Astrocyte (in vitro differentiated cells and primary cell): ENCODE results near the gene C2CD2. TPM values are rescaled to one million over a fixed set of nuclear protein-coding genes. Genes with fewer than 3 reads are reported as not detected.
A peak's percentile ranks its signal among the peaks of the same experiment; 100 is the strongest.

Experiments
- DNase-seq: peaks from one replicate; pipeline ENCODE4 v3.0.0-alpha.2; 2010; ENCODE audit warnings: low read depth
- FAIRE-seq: peaks from 2 replicates; lab custom pipeline; 2011; peaks lifted over from hg19 to GRCh38; lab: Jason Lieb, UNC
- H2AFZ ChIP-seq: 2 replicates; pipeline ENCODE4 v1.6.0; 2012; ENCODE audit warnings: low read depth, low read length, inconsistent platforms
- H3K27ac ChIP-seq: 2 replicates; pipeline ENCODE4 v1.5.1; 2011; ENCODE audit warnings: low read depth, low read length, inconsistent platforms
- H3K27me3 ChIP-seq: 2 replicates; pipeline ENCODE4 v1.6.0; 2011; ENCODE audit warnings: low read length, inconsistent platforms; ENCODE audit not compliant: insufficient read depth
- H3K36me3 ChIP-seq: 2 replicates; pipeline ENCODE4 v1.5.1; 2011; ENCODE audit warnings: low read length, inconsistent platforms; ENCODE audit not compliant: insufficient read depth
- H3K4me1 ChIP-seq: 2 replicates; pipeline ENCODE4 v1.5.1; 2011; ENCODE audit warnings: low read length, inconsistent platforms; ENCODE audit not compliant: insufficient read depth
- H3K4me2 ChIP-seq: 2 replicates; pipeline ENCODE4 v1.6.0; 2012; ENCODE audit warnings: low read length, inconsistent platforms
- H3K4me3 ChIP-seq: 2 replicates; pipeline ENCODE4 v1.5.1; 2011; ENCODE audit warnings: low read depth, mild to moderate bottlenecking, low read length, inconsistent platforms; ENCODE audit not compliant: insufficient read depth
- H3K79me2 ChIP-seq: 2 replicates; pipeline ENCODE4 v1.6.0; 2012; ENCODE audit warnings: mild to moderate bottlenecking, low read length, inconsistent platforms; ENCODE audit not compliant: insufficient read depth
- H3K9ac ChIP-seq: 2 replicates; pipeline ENCODE4 v1.6.0; 2012; ENCODE audit warnings: mild to moderate bottlenecking, low read length, inconsistent platforms
- H3K9me3 ChIP-seq: 2 replicates; pipeline ENCODE4 v1.5.1; 2012; ENCODE audit warnings: low read depth, mild to moderate bottlenecking, low read length, inconsistent platforms; ENCODE audit not compliant: insufficient read depth
- H4K20me1 ChIP-seq: 2 replicates; pipeline ENCODE4 v1.6.0; 2012; ENCODE audit warnings: low read length, inconsistent platforms; ENCODE audit not compliant: insufficient read depth
- H3K27ac Mint-ChIP-seq: one replicate; pipeline ENCODE4 v1.8.0; 2021; ENCODE audit warnings: mild to moderate bottlenecking, mixed read lengths; ENCODE audit not compliant: unreplicated experiment
- H3K27me3 Mint-ChIP-seq: one replicate; pipeline ENCODE4 v1.8.0; 2021; ENCODE audit warnings: low read depth, mixed read lengths; ENCODE audit not compliant: unreplicated experiment
- H3K36me3 Mint-ChIP-seq: one replicate; pipeline ENCODE4 v1.8.0; 2021; ENCODE audit warnings: low read depth, mixed read lengths; ENCODE audit not compliant: unreplicated experiment
- H3K4me1 Mint-ChIP-seq: one replicate; pipeline ENCODE4 v1.8.0; 2021; ENCODE audit warnings: low read depth, mixed read lengths; ENCODE audit not compliant: unreplicated experiment
- H3K4me3 Mint-ChIP-seq: one replicate; pipeline ENCODE4 v1.8.0; 2021; ENCODE audit warnings: mild to moderate bottlenecking, moderate library complexity, mixed read lengths; ENCODE audit not compliant: unreplicated experiment
- H3K9me3 Mint-ChIP-seq: one replicate; pipeline ENCODE4 v1.8.0; 2021; ENCODE audit warnings: mild to moderate bottlenecking, mixed read lengths; ENCODE audit not compliant: unreplicated experiment
- CTCF ChIP-seq: IDR thresholded peaks from 2 replicates; pipeline ENCODE4 v1.5.1; 2011; ENCODE audit warnings: low read depth, mild to moderate bottlenecking, inconsistent platforms, low read length, moderate library complexity; ENCODE audit not compliant: insufficient read depth
- EZH2 ChIP-seq: IDR thresholded peaks from 2 replicates; pipeline ENCODE4 v1.6.1; 2012; ENCODE audit warnings: mild to moderate bottlenecking, low read length, inconsistent platforms; ENCODE audit not compliant: insufficient read depth
- total RNA-seq: library from RNA; stranded (reverse); gene quantifications from 2 replicates; pipeline ENCODE4 v1.2.1, GENCODE V29; 2021

The C2CD2 gene
- total RNA-seq, 1 donor from 2014 or later = 8.3 TPM

DNA sequence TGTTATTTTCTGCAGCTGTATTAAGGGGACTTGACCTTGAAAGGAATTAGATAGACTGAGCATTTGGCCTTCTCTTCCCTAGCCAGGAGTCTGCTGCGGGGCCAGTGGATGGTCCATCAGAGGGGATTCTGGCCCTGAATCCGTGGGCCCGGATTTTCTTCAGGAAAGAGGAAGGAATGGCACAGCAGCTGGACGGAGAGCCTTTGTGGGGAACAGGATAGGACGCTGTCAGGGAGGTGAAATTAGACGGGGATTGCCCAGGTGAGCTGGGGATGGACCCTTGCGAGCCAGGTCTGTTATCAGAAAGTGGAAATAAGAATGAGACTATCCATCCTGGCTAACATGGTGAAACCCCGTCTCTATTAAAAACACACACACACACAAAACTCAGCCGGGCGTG is 1.7 kb upstream of the C2CD2 start:
- no peak overlapping the region for H3K27ac ChIP-seq
- peaks cover 41% of the 10 kb centered on the region for H3K4me1 ChIP-seq
- FAIRE-seq (no peak), DNase-seq (no peak)
- H3K36me3 ChIP-seq = no peaks in the 10 kb centered on the region
- Mint-ChIP-seq H3K27ac (peak overlapping the region; percentile 24), H3K36me3 (peaks cover 3% of the 10 kb centered on the region), H3K4me1 (peaks cover 23% of the 10 kb centered on the region), H3K27me3 (peaks cover 12% of the 10 kb centered on the region), H3K4me3 (no peak overlapping the region), H3K9me3 (peaks cover 3% of the 10 kb centered on the region)
- H3K4me2 ChIP-seq = no peak overlapping the region
- no peak overlapping the region for H2AFZ ChIP-seq
- no peaks in the 10 kb centered on the region for H3K27me3 ChIP-seq
- no peak overlapping the region for H3K4me3 ChIP-seq
- TF ChIP-seq CTCF (no peak), EZH2 (no peak)
- peaks cover 22% of the 10 kb centered on the region for H4K20me1 ChIP-seq
- no peak overlapping the region for H3K9ac ChIP-seq
- H3K79me2 ChIP-seq = peaks cover 26% of the 10 kb centered on the region
- no peaks in the 10 kb centered on the region for H3K9me3 ChIP-seq

DNA sequence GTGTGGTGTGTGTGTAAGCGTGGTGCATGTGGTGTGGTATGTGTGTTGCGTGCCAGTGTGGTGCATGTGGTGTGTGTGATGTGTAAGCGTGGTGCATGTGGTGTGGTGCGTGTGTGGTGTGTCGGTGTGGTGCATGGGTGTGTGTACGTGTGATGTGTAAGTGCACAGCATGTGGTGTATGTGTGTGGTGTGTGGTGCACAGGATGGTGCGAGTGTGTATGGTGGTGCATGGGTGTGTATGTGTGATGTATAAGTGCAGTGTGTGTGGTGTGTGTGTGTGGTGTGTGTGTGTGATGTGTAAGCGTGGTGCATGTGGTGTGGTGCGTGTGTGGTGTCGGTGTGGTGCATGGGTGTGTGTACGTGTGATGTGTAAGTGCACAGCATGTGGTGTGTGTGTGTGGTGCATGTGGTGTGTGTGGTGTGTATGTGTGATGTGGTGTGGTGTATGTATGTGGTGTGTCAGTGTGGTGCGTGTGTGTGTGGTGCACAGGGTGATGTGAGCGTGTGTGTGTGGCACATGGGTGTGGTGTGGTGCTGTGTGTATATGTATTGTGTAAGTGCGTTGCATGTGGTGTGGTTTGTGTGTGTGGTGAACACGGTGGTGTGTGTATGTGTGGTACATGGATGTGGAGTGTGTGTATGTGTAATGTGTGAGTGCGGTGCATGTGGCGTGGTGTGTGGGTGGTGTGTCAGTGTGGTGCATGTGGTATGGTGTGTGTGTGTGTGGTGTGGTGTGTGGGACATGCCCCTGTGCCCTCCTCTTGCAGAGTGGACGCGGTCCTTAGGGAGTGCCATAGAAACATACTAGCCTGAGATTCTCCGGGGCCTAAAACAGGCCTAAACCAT is 1.1 kb upstream of the C2CD2 start:
- peaks cover 23% of the 10 kb centered on the region for H3K4me1 Mint-ChIP-seq
- Histone ChIP-seq H3K4me3 (no peak overlapping the region), H3K27me3 (no peaks in the 10 kb centered on the region), H3K9ac (no peak overlapping the region), H2AFZ (peak overlapping the region; percentile 86), H3K27ac (no peak overlapping the region), H3K4me1 (peaks cover 41% of the 10 kb centered on the region), H3K79me2 (peaks cover 32% of the 10 kb centered on the region), H3K36me3 (no peaks in the 10 kb centered on the region), H3K4me2 (peak overlapping the region; percentile 85), H3K9me3 (no peaks in the 10 kb centered on the region), H4K20me1 (peaks cover 28% of the 10 kb centered on the region)
- DNase-seq (no peak), FAIRE-seq (no peak)
- peak overlapping the region; percentile 51 for H3K4me3 Mint-ChIP-seq
- peaks cover 3% of the 10 kb centered on the region for H3K9me3 Mint-ChIP-seq
- peaks cover 5% of the 10 kb centered on the region for H3K36me3 Mint-ChIP-seq
- H3K27me3 Mint-ChIP-seq = peaks cover 12% of the 10 kb centered on the region
- TF ChIP-seq CTCF = no peak
- TF ChIP-seq EZH2 = no peak
- H3K27ac Mint-ChIP-seq = no peak overlapping the region

DNA sequence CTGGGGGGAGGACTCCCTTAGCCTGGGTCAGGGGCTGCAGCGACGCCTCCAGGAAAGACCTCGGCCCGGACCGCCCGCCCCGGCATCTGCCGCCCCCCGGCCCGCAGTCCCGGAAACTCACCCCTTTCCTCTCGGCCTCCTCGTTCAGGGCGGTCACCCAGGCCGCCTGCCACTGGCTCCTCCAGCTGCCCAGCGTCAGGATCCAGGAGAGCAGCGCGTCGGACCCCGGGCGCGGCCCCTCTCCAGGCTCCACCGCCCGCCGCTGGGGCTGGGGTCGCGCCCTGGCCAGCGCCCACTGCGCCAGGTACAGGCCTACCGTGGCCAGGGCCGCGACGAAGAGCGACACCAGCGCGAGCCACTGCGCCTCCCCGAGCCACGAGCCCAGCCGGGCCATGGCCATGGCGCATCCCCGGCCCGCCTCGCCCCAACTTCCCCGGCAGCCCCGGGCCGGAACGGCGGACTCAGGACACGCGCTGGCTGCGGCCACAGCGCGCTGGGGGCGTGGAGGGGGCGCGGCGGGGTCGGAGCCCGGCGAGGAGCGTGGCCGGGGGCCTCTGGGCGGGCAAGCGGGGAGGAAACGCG is 478 bp downstream of the C2CD2 start:
- Histone ChIP-seq H4K20me1 (peaks cover 36% of the 10 kb centered on the region), H3K4me3 (peak overlapping the region; percentile 58), H2AFZ (peak overlapping the region; percentile 57), H3K9ac (peak overlapping the region; percentile 77), H3K27me3 (no peaks in the 10 kb centered on the region), H3K4me2 (peak overlapping the region; percentile 85), H3K79me2 (peaks cover 43% of the 10 kb centered on the region), H3K36me3 (no peaks in the 10 kb centered on the region), H3K9me3 (no peaks in the 10 kb centered on the region), H3K27ac (peak overlapping the region; percentile 7), H3K4me1 (peaks cover 35% of the 10 kb centered on the region)
- DNase-seq = no peak
- FAIRE-seq = no peak
- H3K4me3 Mint-ChIP-seq = peak overlapping the region; percentile 82
- H3K9me3 Mint-ChIP-seq = peaks cover 3% of the 10 kb centered on the region
- H3K36me3 Mint-ChIP-seq = peaks cover 5% of the 10 kb centered on the region
- H3K27ac Mint-ChIP-seq = no peak overlapping the region
- TF ChIP-seq CTCF (no peak), EZH2 (no peak)
- H3K4me1 Mint-ChIP-seq = peaks cover 21% of the 10 kb centered on the region
- peaks cover 14% of the 10 kb centered on the region for H3K27me3 Mint-ChIP-seq
